ENCODE measurements around the gene AADACL4.

DNA sequence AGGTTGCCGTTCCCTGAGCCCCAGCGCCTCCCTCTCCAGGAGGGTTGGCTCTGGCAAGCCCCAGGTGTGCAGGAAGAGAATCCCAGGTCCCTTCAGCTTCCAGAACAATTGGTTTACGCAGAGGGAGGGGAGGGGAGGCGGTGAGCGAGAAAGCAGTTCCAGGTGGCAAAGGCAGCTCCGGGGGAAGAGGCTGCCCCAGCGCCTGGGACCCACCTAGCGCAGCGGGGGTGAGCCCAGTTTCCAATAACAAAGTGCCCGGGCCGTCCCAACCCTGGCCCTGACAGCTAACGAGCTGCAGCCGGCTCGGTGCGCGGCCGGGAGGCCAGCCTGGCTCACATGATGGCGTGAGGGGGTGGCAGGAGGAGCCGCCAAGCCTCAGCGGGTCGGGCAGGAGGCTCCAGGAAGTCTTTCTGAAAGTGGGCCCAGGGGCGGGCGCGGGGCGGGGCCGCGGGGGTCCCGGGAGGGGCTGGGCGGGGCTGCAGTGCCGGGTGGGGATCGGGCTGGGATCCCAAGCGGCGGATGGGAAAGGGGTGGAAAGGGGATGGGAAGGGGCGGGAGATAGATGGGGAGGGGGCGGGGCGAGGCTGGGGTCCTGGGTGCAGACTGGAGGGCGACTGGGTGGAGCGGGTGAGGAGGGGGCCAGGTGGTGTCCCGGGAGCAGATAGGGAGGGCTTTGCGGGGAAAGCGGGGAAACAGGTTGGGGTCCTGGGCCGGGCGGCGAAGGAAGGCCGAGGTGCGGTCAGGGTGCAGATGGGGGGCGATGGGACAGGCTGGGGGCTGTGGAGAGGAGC is 48.7 kb upstream of the AADACL4 start:
- TF ChIP-seq, protein P1, sequence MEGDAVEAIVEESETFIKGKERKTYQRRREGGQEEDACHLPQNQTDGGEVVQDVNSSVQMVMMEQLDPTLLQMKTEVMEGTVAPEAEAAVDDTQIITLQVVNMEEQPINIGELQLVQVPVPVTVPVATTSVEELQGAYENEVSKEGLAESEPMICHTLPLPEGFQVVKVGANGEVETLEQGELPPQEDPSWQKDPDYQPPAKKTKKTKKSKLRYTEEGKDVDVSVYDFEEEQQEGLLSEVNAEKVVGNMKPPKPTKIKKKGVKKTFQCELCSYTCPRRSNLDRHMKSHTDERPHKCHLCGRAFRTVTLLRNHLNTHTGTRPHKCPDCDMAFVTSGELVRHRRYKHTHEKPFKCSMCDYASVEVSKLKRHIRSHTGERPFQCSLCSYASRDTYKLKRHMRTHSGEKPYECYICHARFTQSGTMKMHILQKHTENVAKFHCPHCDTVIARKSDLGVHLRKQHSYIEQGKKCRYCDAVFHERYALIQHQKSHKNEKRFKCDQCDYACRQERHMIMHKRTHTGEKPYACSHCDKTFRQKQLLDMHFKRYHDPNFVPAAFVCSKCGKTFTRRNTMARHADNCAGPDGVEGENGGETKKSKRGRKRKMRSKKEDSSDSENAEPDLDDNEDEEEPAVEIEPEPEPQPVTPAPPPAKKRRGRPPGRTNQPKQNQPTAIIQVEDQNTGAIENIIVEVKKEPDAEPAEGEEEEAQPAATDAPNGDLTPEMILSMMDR (IDR thresholded peaks at IDR 0.05), result no peak
- TF ChIP-seq POLR2AphosphoS5 (IDR thresholded peaks at IDR 0.05; ENCODE audit: low read depth, low read length), result peak; percentile 39; the same call in 1 of the 2 replicates

Data from Panc1 (cell line).